Right lobe of liver (tissue), 6 donors: ENCODE data around the gene RIMBP2. TPM values are rescaled to one million over a fixed set of nuclear protein-coding genes. Genes with fewer than 3 reads are reported as not detected.

Experiments used
- ATAC-seq, 4 donors: fragments of 200-7000 bp; cut with Tn5 transposase; one replicate each; pipeline ENCODE4 v1.9.1; 2020; ENCODE audit warnings: mild to moderate bottlenecking in 4 of 4, moderate library complexity in 4 of 4
- DNase-seq, 3 donors: peaks; one replicate each; pipeline ENCODE4 v3.0.0-alpha.2; 2020
- H3K27ac ChIP-seq, 3 donors: fragments of 200-600 bp; one replicate each; pipeline ENCODE4 v1.8.0; 2022
- H3K27me3 ChIP-seq, 2 donors: fragments of 200-600 bp; one replicate each; pipeline ENCODE4 v1.8.0; 2022
- H3K36me3 ChIP-seq, 4 donors: fragments of 200-600 bp; sonication (generic) in 1 of 4; one replicate each; pipeline versions ENCODE4 v1.5.1 to v1.8.0; 2017 to 2022; ENCODE audit warnings: control low read depth in 1 of 4
- H3K4me1 ChIP-seq, 4 donors: fragments of 200-600 bp; sonication (generic) in 1 of 4; one replicate each; pipeline versions ENCODE4 v1.5.1 to v1.8.0; 2017 to 2022; ENCODE audit warnings: control low read depth in 1 of 4
- H3K4me3 ChIP-seq, 3 donors: fragments of 200-600 bp; one replicate each; pipeline ENCODE4 v1.8.0; 2022
- H3K9me3 ChIP-seq, 4 donors: fragments of 200-600 bp; sonication (generic) in 1 of 4; one replicate each; pipeline versions ENCODE4 v1.5.1 to v1.8.0; 2017 to 2022; ENCODE audit warnings: control low read depth in 1 of 4
- CTCF ChIP-seq, 4 donors: fragments of 200-600 bp in 3 of 4; fragments of 450-650 bp in 1 of 4; IDR thresholded peaks; one replicate each; pipeline versions ENCODE4 v1.5.1 to v1.8.0; 2016 to 2022; ENCODE audit warnings: antibody characterized with exemption in 4 of 4, mild to moderate bottlenecking in 2 of 4
- POLR2A ChIP-seq: fragments of 450-650 bp; IDR thresholded peaks from one replicate; pipeline ENCODE4 v1.6.1; 2017; ENCODE audit warnings: antibody characterized with exemption, mild to moderate bottlenecking
- WGBS: methylation state at CpG from one replicate; pipeline ENCODE4 v1.1.6; 2018; ENCODE audit warnings: low coverage, low lambda C conversion rate; ENCODE audit not compliant: insufficient coverage; ENCODE audit errors: missing lambda C conversion rate; 5-methylcytosine and 5-hydroxymethylcytosine counted together
- intact Hi-C, 2 donors: fragments of 100-400 bp; cut with DNase I; formaldehyde crosslinking; loops; one replicate each; pipeline versions ENCODE4 v1.11.2 to v1.14.1; 2022
- total RNA-seq, 6 experiments: library from RNA; depleted of rRNA in 2 of 6; stranded (reverse); fragments of >200 nt in 2 of 6; fragmentation: NEBNext Ultra II Directional in 3 of 6; extraction: Animal tissue kit (Norgen Biotek cat#: 25700) in 3 of 6; gene quantifications; one replicate each; pipeline versions ENCODE4 v1.1.0 to v1.2.4, GENCODE V29; 2016 to 2023
- donor health status: DM: no; HTN: yes; CAD: no.
- donor health status: DM: no; HTN: no; CAD: no.
- donor health status: DM: no; HTN: no; CAD: no.
- donor health status: DM: no; HTN: yes; CAD: no.
- donor health status: DM: no; HTN: yes; CAD: no.

RIMBP2 gene
- total RNA-seq, 6 experiments from 2014 or later = 0.04 to 0.19 TPM; not detected in 4

- Histone ChIP-seq H3K9me3 (no peaks in the 10 kb centered on the region), H3K27me3 (peaks cover 0 to 3% of the 10 kb centered on the region in 2 donors), H3K4me3 (no peak overlapping the region), H3K27ac (no peak overlapping the region), H3K36me3 (no peaks in the 10 kb centered on the region), H3K4me1 (peaks cover 0 to 3% (median 0%) of the 10 kb centered on the region in 4 donors)
- TF ChIP-seq POLR2A = no peak
- no peak for TF ChIP-seq CTCF (IDR thresholded peaks at IDR 0.05)
- WGBS = 12% methylated on average over 10 of the region's 11 CpGs
- no peak for DNase-seq
- intact Hi-C loops = no loop called here
- ATAC-seq = no peak
These were observed 869 bp upstream of the RIMBP2 start for GRCh38 chr12:130716969-130717366.

- Histone ChIP-seq H3K9me3 (no peaks in the 10 kb centered on the region), H3K27ac (no peak overlapping the region), H3K4me1 (peaks cover 0 to 3% (median 0%) of the 10 kb centered on the region in 4 donors), H3K27me3 (peaks cover 0 to 3% of the 10 kb centered on the region in 2 donors), H3K4me3 (no peak overlapping the region), H3K36me3 (no peaks in the 10 kb centered on the region)
- intact Hi-C loops = no loop called here
- ATAC-seq (peak in 1 of 4 donors; percentile 54), DNase-seq (no peak)
- WGBS = 0% methylated on average over 3 of the region's 42 CpGs
- TF ChIP-seq POLR2A (no peak), CTCF (IDR thresholded peaks at IDR 0.05) (no peak)
These were observed 725 bp downstream of the RIMBP2 start for GRCh38 chr12:130715150-130715997.

- WGBS = no CpG with 5 or more reads among the region's 20 CpGs
- H3K27ac ChIP-seq = no peak overlapping the region
- no peaks in the 10 kb centered on the region for H3K9me3 ChIP-seq
- ATAC-seq (peak in 1 of 4 donors; percentile 32), DNase-seq (no peak)
- no peak for TF ChIP-seq POLR2A
- H3K4me1 ChIP-seq = peaks cover 0 to 3% (median 0%) of the 10 kb centered on the region in 4 donors
- H3K4me3 ChIP-seq = no peak overlapping the region
- H3K27me3 ChIP-seq = peaks cover 0 to 3% of the 10 kb centered on the region in 2 donors
- no peaks in the 10 kb centered on the region for H3K36me3 ChIP-seq
- intact Hi-C loops = no loop called here
These were observed 1.4 kb downstream of the RIMBP2 start for GRCh38 chr12:130714591-130715149.

GRCh38 chr12:130714091-130714590 is 2.0 kb downstream of the RIMBP2 start:
- H3K36me3 ChIP-seq = no peaks in the 10 kb centered on the region
- H3K27me3 ChIP-seq = peaks cover 0 to 3% of the 10 kb centered on the region in 2 donors
- ATAC-seq (peak in 1 of 4 donors; percentile 44), DNase-seq (no peak)
- no peaks in the 10 kb centered on the region for H3K9me3 ChIP-seq
- H3K27ac ChIP-seq = no peak overlapping the region
- 2% methylated on average over 5 of the region's 20 CpGs for WGBS
- peaks cover 0 to 3% (median 0%) of the 10 kb centered on the region in 4 donors for H3K4me1 ChIP-seq
- no peak overlapping the region for H3K4me3 ChIP-seq
- intact Hi-C loops = no loop called here
- TF ChIP-seq CTCF (IDR thresholded peaks at IDR 0.05) (no peak), POLR2A (no peak)

- DNase-seq (no peak), ATAC-seq (no peak)
- H3K4me3 ChIP-seq = no peak overlapping the region
These were observed 2.5 kb downstream of the RIMBP2 start for GRCh38 chr12:130713581-130713991.

More at GRCh38 chr12:130713581-130713991, 2.5 kb downstream of the RIMBP2 start:
- Histone ChIP-seq H3K36me3 (no peaks in the 10 kb centered on the region), H3K27me3 (peaks cover 0 to 3% of the 10 kb centered on the region in 2 donors), H3K27ac (no peak overlapping the region), H3K9me3 (no peaks in the 10 kb centered on the region), H3K4me1 (peaks cover 0 to 3% (median 0%) of the 10 kb centered on the region in 4 donors)
- intact Hi-C loops = no loop called here
- TF ChIP-seq POLR2A (no peak), CTCF (IDR thresholded peaks at IDR 0.05) (no peak)
- WGBS = no CpG with 5 or more reads among the region's 18 CpGs
